Measurements from ENCODE around the gene DPF1.

The DPF1 gene

GRCh38 chr19:38206006-38206745 lies 17.8 kb downstream of the DPF1 start:
- no peaks in the 10 kb centered on the region for H3K9me3 ChIP-seq
- H3K36me3 ChIP-seq: no peaks in the 10 kb centered on the region

GRCh38 chr19:38204728-38205127 lies 19.3 kb downstream of the DPF1 start:
- Histone ChIP-seq H3K27me3 (no peaks in the 10 kb centered on the region), H3K36me3 (no peaks in the 10 kb centered on the region), H3K4me1 (peaks cover under 1% of the 10 kb centered on the region), H3K4me3 (ENCODE audit: low read depth, low read length) (no peak overlapping the region), H3K9me3 (no peaks in the 10 kb centered on the region)
- no peak for DNase-seq
- TF ChIP-seq, protein P1, sequence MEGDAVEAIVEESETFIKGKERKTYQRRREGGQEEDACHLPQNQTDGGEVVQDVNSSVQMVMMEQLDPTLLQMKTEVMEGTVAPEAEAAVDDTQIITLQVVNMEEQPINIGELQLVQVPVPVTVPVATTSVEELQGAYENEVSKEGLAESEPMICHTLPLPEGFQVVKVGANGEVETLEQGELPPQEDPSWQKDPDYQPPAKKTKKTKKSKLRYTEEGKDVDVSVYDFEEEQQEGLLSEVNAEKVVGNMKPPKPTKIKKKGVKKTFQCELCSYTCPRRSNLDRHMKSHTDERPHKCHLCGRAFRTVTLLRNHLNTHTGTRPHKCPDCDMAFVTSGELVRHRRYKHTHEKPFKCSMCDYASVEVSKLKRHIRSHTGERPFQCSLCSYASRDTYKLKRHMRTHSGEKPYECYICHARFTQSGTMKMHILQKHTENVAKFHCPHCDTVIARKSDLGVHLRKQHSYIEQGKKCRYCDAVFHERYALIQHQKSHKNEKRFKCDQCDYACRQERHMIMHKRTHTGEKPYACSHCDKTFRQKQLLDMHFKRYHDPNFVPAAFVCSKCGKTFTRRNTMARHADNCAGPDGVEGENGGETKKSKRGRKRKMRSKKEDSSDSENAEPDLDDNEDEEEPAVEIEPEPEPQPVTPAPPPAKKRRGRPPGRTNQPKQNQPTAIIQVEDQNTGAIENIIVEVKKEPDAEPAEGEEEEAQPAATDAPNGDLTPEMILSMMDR (IDR thresholded peaks at IDR 0.05; ENCODE audit: low read depth, low read length): no peak

More at GRCh38 chr19:38206006-38206745, 17.8 kb downstream of the DPF1 start:
- no peak for DNase-seq
- TF ChIP-seq, protein P1 (IDR thresholded peaks at IDR 0.05; ENCODE audit: low read depth, low read length): no peak
- Histone ChIP-seq H3K4me1 (peaks cover 12% of the 10 kb centered on the region), H3K4me3 (ENCODE audit: low read depth, low read length) (no peak overlapping the region), H3K27me3 (no peaks in the 10 kb centered on the region)

DNA sequence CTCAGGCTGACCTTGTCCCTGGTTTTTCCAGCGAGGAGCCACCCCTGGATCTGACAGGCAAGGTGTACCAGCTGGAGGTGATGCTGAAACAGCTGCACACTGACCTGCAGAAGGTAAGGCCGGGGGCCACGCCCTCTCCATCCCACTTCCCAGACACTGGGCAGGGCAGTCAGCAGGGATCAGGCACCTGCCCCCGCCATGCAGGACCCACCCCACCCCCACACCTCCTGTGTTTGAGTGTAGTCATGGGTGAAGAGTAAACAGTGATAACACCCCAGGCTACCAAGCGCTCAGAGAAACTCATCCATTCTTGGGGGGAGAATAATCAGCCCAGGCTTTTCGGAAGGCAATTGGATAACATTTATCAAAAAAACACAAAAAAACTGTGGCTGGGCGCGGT lies 19.9 kb downstream of the DPF1 start:
- DNase-seq: no peak
- Histone ChIP-seq H3K4me1 (peaks cover 4% of the 10 kb centered on the region), H3K36me3 (no peaks in the 10 kb centered on the region), H3K27me3 (no peaks in the 10 kb centered on the region), H3K9me3 (no peaks in the 10 kb centered on the region), H3K4me3 (ENCODE audit: low read depth, low read length) (no peak overlapping the region)
- TF ChIP-seq, protein P1 (IDR thresholded peaks at IDR 0.05; ENCODE audit: low read depth, low read length): no peak

DNA sequence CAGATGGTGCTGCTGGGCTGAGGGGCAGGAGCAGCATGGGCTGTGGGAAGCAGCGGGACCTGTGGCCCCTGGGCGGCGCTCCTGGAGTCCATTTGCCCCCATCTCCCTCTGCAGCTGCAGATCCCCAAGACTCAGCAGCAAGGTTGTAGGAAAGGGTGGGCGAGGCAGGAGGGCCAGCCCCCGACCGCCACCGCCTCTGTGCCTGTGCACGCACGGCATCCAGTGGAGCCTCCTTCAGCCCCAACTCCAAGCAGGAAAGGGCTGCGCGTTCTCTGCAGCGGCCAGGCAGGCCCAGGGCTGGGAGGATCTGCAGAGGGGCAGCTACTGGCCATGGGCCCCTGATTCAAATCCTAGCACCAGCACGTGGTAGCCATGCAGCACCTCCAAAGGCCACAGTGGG lies 20.8 kb downstream of the DPF1 start:
- TF ChIP-seq, protein P1 (IDR thresholded peaks at IDR 0.05; ENCODE audit: low read depth, low read length): no peak
- Histone ChIP-seq H3K4me3 (ENCODE audit: low read depth, low read length) (no peak overlapping the region), H3K9me3 (no peaks in the 10 kb centered on the region), H3K4me1 (peaks cover 6% of the 10 kb centered on the region), H3K36me3 (peaks cover 3% of the 10 kb centered on the region; the same call in 1 of the 2 replicates), H3K27me3 (no peaks in the 10 kb centered on the region)
- no peak for DNase-seq

DNA sequence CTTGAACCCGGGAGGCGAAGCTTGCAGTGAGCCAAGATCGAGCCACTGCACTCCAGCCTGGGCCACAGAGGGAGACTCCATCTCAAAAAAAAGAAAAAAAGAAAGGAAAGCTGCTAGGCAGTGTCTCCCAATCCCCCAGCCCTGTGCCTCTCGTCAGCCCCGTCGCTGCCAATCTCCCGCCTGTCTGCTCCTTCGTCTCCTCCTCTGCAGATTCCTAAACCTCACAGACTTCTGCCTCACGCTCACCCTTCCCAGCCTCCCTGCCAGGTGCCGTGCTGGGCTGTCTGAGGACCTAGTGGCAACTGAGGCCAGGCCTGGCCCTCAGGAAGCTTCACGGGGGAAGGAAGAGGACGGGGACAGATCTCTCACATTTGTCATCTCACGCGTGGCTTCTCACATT lies 21.5 kb downstream of the DPF1 start:
- no peak for DNase-seq
- H3K9me3 ChIP-seq: no peaks in the 10 kb centered on the region
- TF ChIP-seq, protein P1 (IDR thresholded peaks at IDR 0.05; ENCODE audit: low read depth, low read length): no peak
- H3K36me3 ChIP-seq: peaks cover 3% of the 10 kb centered on the region; the same call in 1 of the 2 replicates
- peaks cover 6% of the 10 kb centered on the region for H3K4me1 ChIP-seq
- H3K27me3 ChIP-seq: no peaks in the 10 kb centered on the region
- no peak overlapping the region for H3K4me3 ChIP-seq (ENCODE audit: low read depth, low read length)

DNA sequence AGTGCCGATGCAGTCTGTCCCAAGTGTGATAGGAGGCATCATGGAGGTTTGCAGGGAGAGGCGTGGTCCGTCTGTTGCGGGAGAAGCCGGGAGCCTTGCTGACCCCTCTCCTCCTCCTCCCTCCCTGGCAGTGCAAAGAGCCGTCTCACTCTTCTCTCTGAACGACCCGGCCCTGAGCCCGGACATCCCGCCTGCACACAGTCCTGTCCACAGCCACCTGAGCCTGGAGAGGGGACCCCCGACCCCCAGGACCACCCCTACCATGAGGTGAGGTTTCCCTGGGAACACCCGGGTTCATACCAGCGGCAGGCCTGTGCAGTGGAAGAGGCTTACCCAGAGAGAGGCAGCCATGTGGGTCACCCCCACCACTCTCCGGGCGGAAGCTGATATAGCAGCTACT lies 22.3 kb downstream of the DPF1 start:
- H3K4me1 ChIP-seq: peaks cover 6% of the 10 kb centered on the region; the same call in 1 of the 2 replicates
- TF ChIP-seq, protein P1 (IDR thresholded peaks at IDR 0.05; ENCODE audit: low read depth, low read length): no peak
- H3K9me3 ChIP-seq: no peaks in the 10 kb centered on the region
- peaks cover 3% of the 10 kb centered on the region; the same call in 1 of the 2 replicates for H3K36me3 ChIP-seq
- no peaks in the 10 kb centered on the region for H3K27me3 ChIP-seq
- no peak overlapping the region for H3K4me3 ChIP-seq (ENCODE audit: low read depth, low read length)
- DNase-seq: no peak
